ENCODE measurements around the gene FABP6. TPM values are rescaled to one million over a fixed set of nuclear protein-coding genes. Genes with fewer than 3 reads are reported as not detected.

FABP6 gene
- total RNA-seq, 4 donors from 2014 or later = 2.5 TPM; not detected in 3

DNA sequence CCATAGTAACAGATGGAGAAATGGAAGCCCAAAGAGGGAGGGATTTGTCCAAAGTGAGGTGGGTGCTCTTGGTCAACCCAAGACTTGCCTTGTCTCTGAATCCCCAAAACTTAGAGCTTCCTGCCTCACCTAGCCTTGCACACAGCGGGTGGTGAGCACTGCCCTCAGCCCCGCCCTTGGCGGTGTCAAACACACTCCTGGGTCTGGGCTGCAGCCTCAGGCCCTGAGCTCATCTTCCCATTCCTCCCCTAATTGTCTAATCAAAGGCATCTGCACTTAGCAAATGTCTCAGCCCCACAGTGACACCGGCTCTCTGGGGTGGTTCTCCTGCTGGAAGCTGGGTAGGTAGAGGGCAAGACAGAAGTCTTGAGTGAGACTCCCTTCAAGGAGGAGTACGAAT, 20.9 kb downstream of the FABP6 start:
- Histone ChIP-seq H3K27me3 (no peaks in the 10 kb centered on the region), H3K27ac (no peak overlapping the region), H3K9me3 (no peaks in the 10 kb centered on the region), H3K4me1 (no peaks in the 10 kb centered on the region), H3K36me3 (no peaks in the 10 kb centered on the region), H3K4me3 (no peak overlapping the region)
- 89% methylated on average over 5 of the region's 5 CpGs for WGBS
- no peak for DNase-seq (ENCODE audit: low spot score in 2 of 2)
- TF ChIP-seq POLR2AphosphoS5 (IDR thresholded peaks at IDR 0.05) = no peak
- TF ChIP-seq, protein P1, sequence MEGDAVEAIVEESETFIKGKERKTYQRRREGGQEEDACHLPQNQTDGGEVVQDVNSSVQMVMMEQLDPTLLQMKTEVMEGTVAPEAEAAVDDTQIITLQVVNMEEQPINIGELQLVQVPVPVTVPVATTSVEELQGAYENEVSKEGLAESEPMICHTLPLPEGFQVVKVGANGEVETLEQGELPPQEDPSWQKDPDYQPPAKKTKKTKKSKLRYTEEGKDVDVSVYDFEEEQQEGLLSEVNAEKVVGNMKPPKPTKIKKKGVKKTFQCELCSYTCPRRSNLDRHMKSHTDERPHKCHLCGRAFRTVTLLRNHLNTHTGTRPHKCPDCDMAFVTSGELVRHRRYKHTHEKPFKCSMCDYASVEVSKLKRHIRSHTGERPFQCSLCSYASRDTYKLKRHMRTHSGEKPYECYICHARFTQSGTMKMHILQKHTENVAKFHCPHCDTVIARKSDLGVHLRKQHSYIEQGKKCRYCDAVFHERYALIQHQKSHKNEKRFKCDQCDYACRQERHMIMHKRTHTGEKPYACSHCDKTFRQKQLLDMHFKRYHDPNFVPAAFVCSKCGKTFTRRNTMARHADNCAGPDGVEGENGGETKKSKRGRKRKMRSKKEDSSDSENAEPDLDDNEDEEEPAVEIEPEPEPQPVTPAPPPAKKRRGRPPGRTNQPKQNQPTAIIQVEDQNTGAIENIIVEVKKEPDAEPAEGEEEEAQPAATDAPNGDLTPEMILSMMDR (IDR thresholded peaks at IDR 0.05) = no peak
- TF ChIP-seq POLR2A (IDR thresholded peaks at IDR 0.05) = no peak
- TF ChIP-seq EP300 (IDR thresholded peaks at IDR 0.05) = no peak

DNA sequence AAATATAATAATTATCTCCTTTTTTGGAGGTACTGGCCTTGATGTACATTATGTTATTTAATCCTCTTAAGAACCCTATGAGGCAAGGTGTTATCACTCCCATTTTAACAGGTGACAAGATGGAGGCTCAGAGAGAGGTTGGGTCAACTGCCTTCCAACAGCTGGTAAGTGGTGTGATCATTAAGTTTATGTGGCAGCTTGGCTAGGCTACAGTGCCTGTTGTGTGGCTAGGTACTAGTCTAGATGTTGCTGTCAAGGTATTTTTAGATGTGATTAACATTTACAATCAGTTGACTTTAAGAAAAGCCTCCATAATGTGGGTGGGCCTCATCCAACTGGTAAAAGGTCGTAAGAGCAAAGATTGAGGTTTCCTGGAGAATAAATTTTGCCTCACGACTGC, 21.5 kb downstream of the FABP6 start:
- no peaks in the 10 kb centered on the region for H3K4me1 ChIP-seq
- no peaks in the 10 kb centered on the region for H3K36me3 ChIP-seq
- H3K27me3 ChIP-seq = no peaks in the 10 kb centered on the region
- TF ChIP-seq, protein P1 (IDR thresholded peaks at IDR 0.05) = no peak
- no peak for TF ChIP-seq POLR2AphosphoS5 (IDR thresholded peaks at IDR 0.05)
- TF ChIP-seq EP300 (IDR thresholded peaks at IDR 0.05) = no peak
- TF ChIP-seq POLR2A (IDR thresholded peaks at IDR 0.05) = no peak
- WGBS = 80% methylated on average over 2 of the region's 2 CpGs
- H3K4me3 ChIP-seq = no peak overlapping the region
- no peaks in the 10 kb centered on the region for H3K9me3 ChIP-seq
- no peak overlapping the region for H3K27ac ChIP-seq
- DNase-seq (ENCODE audit: low spot score in 2 of 2) = no peak

DNA sequence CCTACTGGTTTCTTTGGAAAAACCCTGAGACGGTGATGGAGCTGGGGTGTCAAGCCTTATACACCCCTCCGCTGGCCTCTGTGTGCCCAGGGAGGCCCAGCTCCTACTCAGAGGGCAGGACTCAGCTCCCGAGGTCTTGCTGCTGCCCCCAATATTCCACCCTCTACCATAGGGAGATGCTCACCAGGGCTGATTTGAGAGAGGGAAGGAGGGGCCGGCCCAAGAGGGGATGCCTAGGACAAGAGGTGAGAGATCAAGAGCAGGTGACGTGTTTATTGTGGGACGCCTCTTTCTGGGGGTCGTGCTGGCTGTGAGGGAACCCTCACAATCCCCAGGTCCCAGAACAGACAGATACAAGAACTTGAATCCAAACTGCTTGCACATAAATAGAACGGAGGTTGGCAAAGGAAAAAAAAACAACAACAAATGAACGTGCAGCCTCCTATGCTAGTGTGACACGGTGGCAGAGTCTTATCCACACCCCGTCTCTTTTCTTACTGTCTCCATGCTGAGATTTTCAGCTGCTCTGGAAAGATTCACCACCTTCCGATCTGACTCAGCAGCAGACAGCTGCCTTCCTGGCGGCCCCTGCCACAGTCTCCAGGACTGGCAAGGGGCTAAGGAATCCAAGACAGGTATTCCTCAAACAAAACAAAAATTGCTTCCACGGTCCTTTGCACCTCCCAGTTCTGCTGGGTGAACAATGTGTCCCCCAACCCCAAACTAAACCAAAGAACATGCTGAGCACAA, 22.3 kb downstream of the FABP6 start:
- WGBS = 88% methylated on average over 14 of the region's 14 CpGs

DNA sequence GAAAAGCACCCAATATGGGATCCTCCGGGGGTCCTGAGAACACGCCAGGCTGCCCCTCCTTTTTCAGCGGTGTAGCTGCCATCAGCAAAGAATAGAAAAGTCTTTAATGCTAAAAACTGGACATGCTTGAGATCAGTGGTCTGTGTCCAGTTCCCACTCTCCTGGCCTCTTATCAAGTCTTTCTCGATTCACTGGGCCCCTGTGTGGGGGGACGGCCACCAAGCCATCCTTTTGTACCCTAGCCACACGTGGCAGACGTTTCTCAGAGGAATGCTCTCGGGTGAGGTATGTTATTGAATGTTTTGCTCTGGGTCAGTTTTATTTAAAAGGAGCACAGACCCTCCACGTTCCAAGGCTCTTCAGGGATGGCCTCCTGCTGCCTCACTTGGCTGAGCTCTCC, 23.6 kb downstream of the FABP6 start:
- H3K4me3 ChIP-seq = no peak overlapping the region
- no peaks in the 10 kb centered on the region for H3K36me3 ChIP-seq
- DNase-seq (ENCODE audit: low spot score in 2 of 2) = no peak
- H3K4me1 ChIP-seq = no peaks in the 10 kb centered on the region
- no peaks in the 10 kb centered on the region for H3K9me3 ChIP-seq
- no peak overlapping the region for H3K27ac ChIP-seq
- TF ChIP-seq EP300 (IDR thresholded peaks at IDR 0.05) (no peak), POLR2AphosphoS5 (IDR thresholded peaks at IDR 0.05) (no peak), POLR2A (IDR thresholded peaks at IDR 0.05) (no peak)
- TF ChIP-seq, protein P1 (IDR thresholded peaks at IDR 0.05) = no peak
- no peaks in the 10 kb centered on the region for H3K27me3 ChIP-seq
- WGBS = 96% methylated on average over 9 of the region's 9 CpGs

More for the DNA sequence above, 22.3 kb downstream of the FABP6 start:
- Histone ChIP-seq H3K9me3 (no peaks in the 10 kb centered on the region), H3K4me3 (no peak overlapping the region), H3K27ac (no peak overlapping the region), H3K36me3 (no peaks in the 10 kb centered on the region), H3K4me1 (no peaks in the 10 kb centered on the region), H3K27me3 (no peaks in the 10 kb centered on the region)
- no peak for DNase-seq (ENCODE audit: low spot score in 2 of 2)
- no peak for TF ChIP-seq POLR2A (IDR thresholded peaks at IDR 0.05)
- no peak for TF ChIP-seq EP300 (IDR thresholded peaks at IDR 0.05)
- TF ChIP-seq, protein P1 (IDR thresholded peaks at IDR 0.05) = no peak
- no peak for TF ChIP-seq POLR2AphosphoS5 (IDR thresholded peaks at IDR 0.05)

DNA sequence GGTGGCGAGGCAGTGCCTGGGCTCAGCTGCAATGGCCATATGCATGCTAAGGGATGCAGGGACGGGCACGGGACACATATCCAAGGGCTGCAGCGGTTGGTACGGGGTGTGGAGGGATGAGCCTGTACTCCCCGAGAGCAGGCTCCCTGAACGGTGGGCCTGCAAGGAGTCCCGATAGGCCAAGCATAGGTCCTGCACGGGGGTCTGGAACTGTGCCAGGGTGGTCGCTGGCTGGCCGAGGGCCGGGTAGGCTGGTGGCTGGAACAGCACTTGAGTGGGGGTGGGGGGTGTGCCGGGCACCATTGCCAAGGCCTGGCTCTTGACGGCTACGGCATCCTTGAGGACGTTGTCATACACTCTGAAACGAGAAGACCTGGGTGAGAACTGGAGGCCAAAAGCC, 24.1 kb downstream of the FABP6 start:
- TF ChIP-seq EP300 (IDR thresholded peaks at IDR 0.05) (no peak), POLR2AphosphoS5 (IDR thresholded peaks at IDR 0.05) (no peak), POLR2A (IDR thresholded peaks at IDR 0.05) (no peak)
- TF ChIP-seq, protein P1 (IDR thresholded peaks at IDR 0.05) = no peak
- Histone ChIP-seq H3K4me1 (no peaks in the 10 kb centered on the region), H3K9me3 (no peaks in the 10 kb centered on the region), H3K36me3 (no peaks in the 10 kb centered on the region), H3K27me3 (no peaks in the 10 kb centered on the region), H3K27ac (no peak overlapping the region), H3K4me3 (no peak overlapping the region)
- WGBS = 92% methylated on average over 5 of the region's 17 CpGs
- no peak for DNase-seq (ENCODE audit: low spot score in 2 of 2)

Measured in suprapubic skin (tissue), 4 donors.